ENCODE measurements around the gene ATP6V1E1.
"Not testable (repeated sequence)": the region's sequence is repeated elsewhere in the genome, so short reads cannot be mapped to it uniquely, and the experiment has no call there.

The ATP6V1E1 gene

GRCh38 chr22:17628406-17629172 lies at the start of gene ATP6V1E1:
TSS of gene ATP6V1E1 (minus strand) at chr22:17628749. CDS start at chr22:17628635, 114 bp downstream.
- DNase-seq (ENCODE audit: low read depth, low spot score) = peak; percentile 99

- no peak for DNase-seq (ENCODE audit: low read depth, low spot score)
Measured at GRCh38 chr22:17675584-17675983, 47.0 kb upstream of the ATP6V1E1 start.

- DNase-seq (ENCODE audit: low read depth, low spot score) = no peak
Measured at GRCh38 chr22:17674152-17674551, 45.6 kb upstream of the ATP6V1E1 start.

GRCh38 chr22:17672417-17672991 lies 44.0 kb upstream of the ATP6V1E1 start:
- no peak for DNase-seq (ENCODE audit: low read depth, low spot score)

DNA sequence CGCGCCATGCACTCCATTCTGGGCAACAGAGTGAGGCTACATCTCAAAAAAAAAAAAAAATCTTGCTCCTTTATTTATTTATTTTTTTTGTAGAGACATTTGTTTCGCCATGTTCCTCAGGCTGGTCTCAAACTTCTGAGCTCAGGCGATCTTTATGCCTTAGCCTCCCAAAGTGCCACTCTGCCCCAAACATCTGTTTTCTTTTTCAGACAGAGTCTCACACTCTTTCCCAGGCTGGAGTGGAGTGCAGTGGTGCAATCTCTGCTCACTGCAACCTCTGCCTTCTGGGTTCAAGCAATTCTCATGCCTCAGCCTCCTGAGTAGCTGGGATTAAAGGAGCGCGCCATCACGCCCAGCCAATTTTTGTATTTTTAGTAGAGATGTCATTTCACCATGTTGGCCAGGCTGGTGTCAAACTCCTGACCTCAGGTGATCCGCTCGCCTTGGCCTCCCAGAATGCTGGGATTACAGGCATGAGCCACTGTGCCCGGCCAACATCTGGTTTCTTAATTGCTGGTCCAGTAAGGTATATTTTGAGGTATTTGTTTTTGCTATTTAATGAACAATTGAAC lies 43.1 kb upstream of the ATP6V1E1 start:
- not testable (repeated sequence) for DNase-seq (ENCODE audit: low read depth, low spot score)

DNA sequence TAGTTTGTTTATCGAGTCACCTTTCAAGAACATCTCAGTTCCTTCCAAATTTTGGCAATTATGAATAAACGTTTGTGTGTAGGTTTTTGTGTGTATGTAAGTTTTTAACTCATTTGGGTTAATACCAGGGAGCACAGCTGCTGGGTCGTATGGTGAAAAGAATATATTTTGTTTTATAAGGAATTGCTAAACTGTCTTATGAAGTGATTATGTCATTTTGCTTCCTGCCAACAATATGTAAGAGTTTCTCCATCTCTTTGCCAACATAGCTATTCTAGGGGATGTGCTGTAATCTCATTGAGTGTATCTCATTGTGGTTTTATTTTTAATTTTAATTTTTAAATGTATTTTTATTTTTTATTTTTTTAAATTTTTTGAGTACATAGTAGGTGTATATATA lies 37.3 kb upstream of the ATP6V1E1 start:
- no peak for DNase-seq (ENCODE audit: low read depth, low spot score)

DNA sequence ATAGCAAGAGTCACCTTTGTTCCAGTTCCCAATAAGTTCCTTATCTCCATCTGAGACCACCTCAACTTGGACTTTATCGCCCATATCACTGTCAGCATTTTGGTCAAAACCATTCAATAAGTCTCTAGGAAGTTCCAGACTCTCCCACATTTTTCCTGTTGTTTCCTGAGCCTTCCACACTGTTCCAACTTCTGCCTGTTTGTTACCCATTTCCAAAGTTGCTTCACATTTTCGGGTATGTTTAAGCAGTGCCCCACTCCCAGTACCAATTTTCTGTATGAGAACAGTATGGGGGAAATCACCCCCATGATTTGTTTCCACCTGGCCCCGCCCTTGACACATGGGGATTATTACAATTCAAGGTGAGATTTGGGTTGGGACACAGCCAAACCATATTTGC lies 36.7 kb upstream of the ATP6V1E1 start:
- no peak for DNase-seq (ENCODE audit: low read depth, low spot score)

DNA sequence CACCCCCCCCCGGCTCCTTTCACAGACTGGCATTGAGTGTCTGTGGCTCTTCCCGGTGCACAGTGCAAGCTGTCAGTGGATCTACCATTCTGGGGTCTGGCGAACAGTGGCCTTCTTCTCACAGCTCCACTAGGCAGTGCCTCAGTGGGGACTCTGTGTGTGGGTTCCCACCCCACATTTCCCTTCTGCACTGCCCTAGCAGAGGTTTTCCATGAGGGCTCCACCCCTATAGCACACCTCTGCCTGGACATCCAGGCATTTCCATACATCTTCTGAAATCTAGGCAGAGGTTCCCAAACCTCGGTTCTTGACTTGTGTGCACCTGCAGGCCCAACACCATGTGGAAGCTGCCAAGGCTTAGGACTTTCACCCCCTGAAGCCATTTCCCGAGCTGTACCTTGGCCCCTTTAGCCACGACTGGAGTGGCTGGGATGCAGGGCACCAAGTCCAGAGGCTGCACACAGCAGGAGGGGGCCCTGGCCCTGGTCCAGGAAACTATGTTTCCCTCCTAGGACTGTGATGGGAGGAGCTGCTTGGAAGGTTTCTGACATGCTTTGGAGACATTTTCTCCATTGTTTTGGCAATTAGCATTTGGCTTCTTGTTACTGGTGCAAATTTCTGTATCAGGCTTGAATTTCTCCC lies 36.0 kb upstream of the ATP6V1E1 start:
- DNase-seq (ENCODE audit: low read depth, low spot score) = no peak

- no peak for DNase-seq (ENCODE audit: low read depth, low spot score)
Measured at GRCh38 chr22:17656870-17657395, 28.4 kb upstream of the ATP6V1E1 start.

- DNase-seq (ENCODE audit: low read depth, low spot score) = no peak
Measured at GRCh38 chr22:17655289-17655688, 26.7 kb upstream of the ATP6V1E1 start.

DNA sequence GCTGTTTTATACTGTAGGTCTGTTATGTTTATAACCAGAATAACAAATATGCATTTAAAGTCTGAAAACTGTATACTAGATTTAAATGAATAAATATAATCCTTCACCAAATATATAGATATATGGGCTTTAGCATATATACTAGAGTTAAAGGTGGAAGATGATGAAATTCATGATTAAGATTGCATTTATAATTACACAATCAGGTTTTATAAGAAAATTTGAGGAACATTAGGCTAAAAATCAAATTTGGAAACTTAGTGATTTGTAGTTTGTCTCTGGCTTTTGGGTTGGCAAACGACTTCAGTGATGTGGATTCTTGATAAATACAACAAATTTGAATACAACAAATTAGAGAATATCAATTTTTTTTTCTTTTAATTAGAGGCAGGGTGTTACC lies 20.0 kb upstream of the ATP6V1E1 start:
- DNase-seq (ENCODE audit: low read depth, low spot score) = no peak

DNA sequence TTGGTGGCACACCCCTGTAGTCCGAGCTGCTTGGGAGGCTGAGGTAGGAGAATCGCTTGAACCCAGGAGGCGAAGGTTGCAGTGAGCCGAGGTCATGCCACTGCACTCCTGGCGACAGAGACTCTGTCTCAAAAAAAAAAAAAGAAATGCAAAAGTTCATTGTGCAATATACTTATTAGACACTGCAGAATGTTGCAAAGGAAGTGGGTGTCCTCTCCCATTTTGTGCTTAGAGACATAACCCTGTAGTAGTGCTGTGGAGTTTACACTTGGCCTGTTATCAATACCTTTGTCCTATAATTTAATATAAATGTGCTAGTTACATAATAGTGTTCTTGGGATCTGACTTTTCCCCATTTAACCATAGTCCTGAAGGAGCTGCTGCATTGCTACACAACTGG lies 19.4 kb upstream of the ATP6V1E1 start:
- DNase-seq (ENCODE audit: low read depth, low spot score) = no peak

GRCh38 chr22:17647452-17647851 lies 18.9 kb upstream of the ATP6V1E1 start:
- no peak for DNase-seq (ENCODE audit: low read depth, low spot score)

GRCh38 chr22:17642357-17642756 lies 13.8 kb upstream of the ATP6V1E1 start:
- not testable (repeated sequence) for DNase-seq (ENCODE audit: low read depth, low spot score)

DNA sequence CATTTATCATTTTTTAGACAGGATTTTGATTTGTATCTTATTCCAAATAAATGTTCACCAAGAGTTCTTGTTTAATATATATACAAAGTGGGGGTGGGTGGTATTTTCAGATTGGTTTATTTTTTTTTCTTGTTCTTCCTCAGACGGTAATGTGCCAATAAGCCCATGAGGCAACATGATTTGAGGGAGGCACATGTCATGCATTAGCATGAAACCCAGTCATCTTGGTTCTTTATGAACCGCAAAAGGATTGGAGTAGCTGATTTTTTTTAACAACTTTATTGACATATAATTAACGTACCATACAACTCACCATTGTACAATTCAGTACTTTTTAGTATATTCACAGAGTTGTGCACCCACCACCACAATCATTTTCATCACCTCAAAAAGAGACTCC lies 12.7 kb upstream of the ATP6V1E1 start:
- no peak for DNase-seq (ENCODE audit: low read depth, low spot score)

DNA sequence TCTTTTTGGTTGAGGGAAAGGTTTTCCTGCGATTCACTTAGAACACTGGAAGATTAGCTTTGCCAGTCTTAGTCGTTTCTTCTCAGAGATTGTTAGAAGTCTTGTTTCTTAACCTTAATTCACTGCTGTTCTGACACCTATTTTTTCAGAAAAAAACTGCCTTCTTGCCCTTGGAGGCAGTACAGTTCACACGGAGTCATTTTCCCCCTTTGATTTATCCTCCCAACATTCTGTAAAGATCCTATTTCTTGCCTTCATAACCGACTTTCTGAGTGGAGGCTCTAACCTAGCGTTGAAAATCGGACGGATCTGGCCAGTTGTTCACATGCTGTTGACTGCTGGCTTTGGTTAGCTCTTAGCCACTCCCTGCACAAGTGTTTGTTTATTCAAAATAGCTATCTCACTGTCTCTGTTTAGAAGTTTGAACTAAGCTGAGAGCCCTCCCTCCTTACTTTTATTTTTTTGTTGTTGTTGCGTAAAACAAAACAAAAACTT lies 10.7 kb upstream of the ATP6V1E1 start:
- DNase-seq (ENCODE audit: low read depth, low spot score) = peak; percentile 38

GRCh38 chr22:17638432-17639246 lies 10.1 kb upstream of the ATP6V1E1 start, which contains the start of gene BCL2L13:
TSS of gene BCL2L13 (plus strand) at chr22:17638757. CDS start at chr22:17655712, 16,955 bp downstream.
- peak; percentile 95 for DNase-seq (ENCODE audit: low read depth, low spot score)

DNA sequence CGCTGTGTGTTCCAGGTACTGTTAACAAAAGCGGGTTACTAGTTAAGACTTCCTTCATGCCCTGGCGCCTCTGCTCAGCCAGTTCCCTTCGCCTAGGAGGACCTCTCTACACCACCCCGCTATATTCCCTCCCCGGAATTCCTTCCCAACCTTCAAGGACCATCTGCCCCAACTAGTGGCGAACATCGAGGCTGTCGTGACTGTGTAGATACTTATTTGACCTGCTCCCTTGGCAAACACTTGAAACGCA lies 9.6 kb upstream of the ATP6V1E1 start:
- no peak for DNase-seq (ENCODE audit: low read depth, low spot score)

GRCh38 chr22:17637490-17638181 lies 9.1 kb upstream of the ATP6V1E1 start:
- no peak for DNase-seq (ENCODE audit: low read depth, low spot score)

DNA sequence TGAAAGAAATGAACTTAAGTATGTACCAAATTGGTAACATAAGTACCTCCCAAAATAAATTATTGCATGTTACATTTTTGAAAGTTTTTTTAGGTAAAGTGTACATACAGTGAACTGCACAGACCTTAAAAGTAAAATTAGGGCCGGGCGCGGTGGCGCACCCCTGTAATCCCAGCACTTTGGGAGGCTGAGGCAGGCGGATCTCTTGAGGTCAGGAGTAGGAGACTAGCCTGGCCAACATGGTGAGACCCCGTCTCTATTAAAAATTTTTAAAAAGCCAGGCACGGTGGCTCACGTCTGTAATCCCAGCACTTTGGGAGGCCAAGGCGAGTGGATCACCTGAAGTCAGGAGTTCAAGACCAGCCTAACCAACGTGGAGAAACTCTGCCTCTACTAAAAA lies 8.3 kb upstream of the ATP6V1E1 start:
- DNase-seq (ENCODE audit: low read depth, low spot score) = not testable (repeated sequence)

DNA sequence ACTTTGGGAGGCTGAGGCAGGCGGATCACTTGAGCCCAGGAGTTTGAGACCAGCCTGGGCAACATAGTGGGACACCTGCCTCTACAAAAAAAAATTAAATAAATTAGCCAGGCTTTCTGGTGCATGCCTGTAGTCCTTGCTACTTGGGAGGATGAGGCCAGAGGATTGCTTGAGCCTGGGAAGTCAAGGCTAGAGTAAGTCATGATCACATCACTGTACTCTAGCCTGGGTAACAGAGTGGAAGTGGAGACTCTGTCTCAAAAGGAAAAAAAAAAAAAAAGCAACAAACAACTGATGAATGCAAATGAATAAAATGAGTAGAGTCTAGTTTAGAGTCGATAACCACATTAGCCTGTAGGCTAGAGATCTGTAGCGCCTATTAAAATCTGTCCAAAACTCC lies 6.1 kb upstream of the ATP6V1E1 start:
- no peak for DNase-seq (ENCODE audit: low read depth, low spot score)
